Tibial artery (tissue), 4 donors: ENCODE results near the gene POLDIP3.
"Not testable (repeated sequence)": the region's sequence is repeated elsewhere in the genome, so short reads cannot be mapped to it uniquely, and the experiment has no call there.

ENCODE experiments used
- DNase-seq, 2 donors: peaks; one replicate each; pipeline ENCODE4 v3.0.0-alpha.2; 2019
- H3K27ac ChIP-seq, 2 donors: fragments of 200-600 bp; sonication (generic) in 1 of 2; 1 replicate in 1 of 2; 2 replicates in 1 of 2; pipeline ENCODE4 v1.5.1; 2018 to 2019; ENCODE audit warnings: mild to moderate bottlenecking in 1 of 2
- H3K27me3 ChIP-seq, 2 donors: fragments of 200-600 bp; sonication (generic) in 1 of 2; one replicate each; pipeline versions ENCODE4 v1.5.1 to v1.6.0; 2016 to 2019
- H3K36me3 ChIP-seq, 3 donors: fragments of 200-600 bp; sonication (generic) in 2 of 3; one replicate each; pipeline ENCODE4 v1.5.1; 2016 to 2019; ENCODE audit warnings: mild to moderate bottlenecking in 2 of 3
- H3K4me1 ChIP-seq, 4 donors: fragments of 200-600 bp; sonication (generic) in 2 of 4; 1 replicate in 3 of 4; 2 replicates in 1 of 4; pipeline ENCODE4 v1.5.1; 2016 to 2019
- H3K4me3 ChIP-seq, 2 donors: fragments of 200-600 bp; sonication (generic) in 1 of 2; 1 replicate in 1 of 2; 2 replicates in 1 of 2; pipeline ENCODE4 v1.5.1; 2018 to 2019; ENCODE audit warnings: mild to moderate bottlenecking in 2 of 2
- H3K9me3 ChIP-seq, 3 donors: fragments of 200-600 bp; sonication (generic) in 1 of 3; one replicate each; pipeline ENCODE4 v1.5.1; 2016 to 2019
- intact Hi-C: fragments of 100-400 bp; cut with DNase I; formaldehyde crosslinking; loops from one replicate; pipeline ENCODE4 v1.15.0; 2023; ENCODE audit warnings: low total_unique reads
- TF ChIP-seq, protein P1 (sequence below), 2 experiments: fragments of 200-600 bp in 1 of 2; fragments of 450-650 bp in 1 of 2; IDR thresholded peaks; one replicate each; pipeline ENCODE4 v1.5.1; 2017 to 2019; ENCODE audit warnings: antibody characterized with exemption in 2 of 2, mild to moderate bottlenecking in 1 of 2, moderate library complexity in 1 of 2

POLDIP3 gene

DNA sequence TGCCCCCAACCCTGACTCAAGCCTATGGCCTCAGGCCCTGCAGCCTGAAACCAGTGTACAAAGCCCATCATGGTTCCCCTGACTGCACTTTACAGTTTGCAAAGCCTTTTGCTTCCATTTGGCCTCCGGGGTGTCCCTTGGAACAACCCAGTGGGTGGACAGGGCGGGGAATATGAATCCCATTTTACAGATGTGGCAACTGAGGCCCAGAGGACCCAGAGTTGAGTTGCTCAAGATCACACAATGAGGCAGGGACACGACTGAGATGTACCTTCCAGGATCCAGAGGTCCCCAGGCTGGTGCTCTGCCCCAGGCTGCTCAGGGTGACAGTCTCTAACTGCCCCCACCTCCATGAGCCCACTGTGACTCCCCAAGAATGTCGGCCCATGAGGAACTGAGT is 5.4 kb upstream of the POLDIP3 start:
- DNase-seq: no peak
- Histone ChIP-seq H3K9me3 (no peaks in the 10 kb centered on the region), H3K27ac (peak overlapping the region; percentile 64 to 73), H3K27me3 (no peaks in the 10 kb centered on the region), H3K4me3 (no peak overlapping the region), H3K4me1 (peaks cover 7 to 71% (median 39%) of the 10 kb centered on the region in 4 donors), H3K36me3 (peaks cover 27 to 57% (median 41%) of the 10 kb centered on the region in 3 donors)
- intact Hi-C loops: no loop called here
- TF ChIP-seq, protein P1, sequence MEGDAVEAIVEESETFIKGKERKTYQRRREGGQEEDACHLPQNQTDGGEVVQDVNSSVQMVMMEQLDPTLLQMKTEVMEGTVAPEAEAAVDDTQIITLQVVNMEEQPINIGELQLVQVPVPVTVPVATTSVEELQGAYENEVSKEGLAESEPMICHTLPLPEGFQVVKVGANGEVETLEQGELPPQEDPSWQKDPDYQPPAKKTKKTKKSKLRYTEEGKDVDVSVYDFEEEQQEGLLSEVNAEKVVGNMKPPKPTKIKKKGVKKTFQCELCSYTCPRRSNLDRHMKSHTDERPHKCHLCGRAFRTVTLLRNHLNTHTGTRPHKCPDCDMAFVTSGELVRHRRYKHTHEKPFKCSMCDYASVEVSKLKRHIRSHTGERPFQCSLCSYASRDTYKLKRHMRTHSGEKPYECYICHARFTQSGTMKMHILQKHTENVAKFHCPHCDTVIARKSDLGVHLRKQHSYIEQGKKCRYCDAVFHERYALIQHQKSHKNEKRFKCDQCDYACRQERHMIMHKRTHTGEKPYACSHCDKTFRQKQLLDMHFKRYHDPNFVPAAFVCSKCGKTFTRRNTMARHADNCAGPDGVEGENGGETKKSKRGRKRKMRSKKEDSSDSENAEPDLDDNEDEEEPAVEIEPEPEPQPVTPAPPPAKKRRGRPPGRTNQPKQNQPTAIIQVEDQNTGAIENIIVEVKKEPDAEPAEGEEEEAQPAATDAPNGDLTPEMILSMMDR (IDR thresholded peaks at IDR 0.05): no peak

DNA sequence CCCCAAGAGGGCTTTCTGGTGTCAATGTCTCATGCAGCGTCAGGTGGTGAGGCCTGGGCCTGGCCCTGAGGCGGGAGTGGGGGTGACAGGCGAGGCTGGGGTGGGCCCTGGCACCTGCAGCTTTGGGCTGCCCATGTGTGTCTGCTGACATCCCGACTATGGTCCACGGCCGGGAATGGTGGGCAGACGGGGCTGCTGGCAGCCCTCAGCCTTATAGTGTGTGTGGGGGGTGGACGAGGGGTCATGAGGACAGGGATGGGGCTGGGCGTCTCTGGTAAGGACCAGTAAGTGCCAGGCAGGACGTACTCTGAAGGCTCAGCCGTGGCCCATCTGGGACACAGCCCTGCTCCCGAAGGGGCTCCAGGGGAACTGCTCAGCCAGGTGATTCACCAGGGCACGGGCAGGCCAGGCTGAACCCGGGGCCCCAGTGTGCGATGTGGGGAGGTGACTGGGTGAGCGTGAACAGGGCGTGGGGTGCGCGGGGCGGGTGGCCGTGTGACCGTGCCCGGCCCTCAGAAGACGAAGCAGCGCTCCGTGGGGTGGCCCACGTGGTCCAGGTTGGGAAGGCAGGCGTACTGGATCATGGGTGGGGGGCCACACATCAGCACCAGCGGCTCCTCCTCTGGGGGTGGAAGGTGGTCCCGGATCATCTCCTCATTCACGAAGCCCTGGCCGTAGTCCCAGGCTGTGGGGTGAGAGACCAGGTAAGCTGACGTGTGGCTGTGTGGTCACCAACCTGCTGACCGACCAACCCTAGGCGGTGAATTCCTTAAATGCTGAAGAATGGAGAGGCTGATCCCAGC is 4.8 kb upstream of the POLDIP3 start:
- intact Hi-C loops: no loop called here
- TF ChIP-seq, protein P1 (IDR thresholded peaks at IDR 0.05): no peak
- no peaks in the 10 kb centered on the region for H3K27me3 ChIP-seq
- DNase-seq: no peak
- H3K4me3 ChIP-seq: no peak overlapping the region
- H3K36me3 ChIP-seq: peaks cover 22 to 50% (median 35%) of the 10 kb centered on the region in 3 donors
- H3K4me1 ChIP-seq: peaks cover 7 to 66% (median 39%) of the 10 kb centered on the region in 4 donors
- peak overlapping the region; percentile 64 to 73 for H3K27ac ChIP-seq
- H3K9me3 ChIP-seq: no peaks in the 10 kb centered on the region

DNA sequence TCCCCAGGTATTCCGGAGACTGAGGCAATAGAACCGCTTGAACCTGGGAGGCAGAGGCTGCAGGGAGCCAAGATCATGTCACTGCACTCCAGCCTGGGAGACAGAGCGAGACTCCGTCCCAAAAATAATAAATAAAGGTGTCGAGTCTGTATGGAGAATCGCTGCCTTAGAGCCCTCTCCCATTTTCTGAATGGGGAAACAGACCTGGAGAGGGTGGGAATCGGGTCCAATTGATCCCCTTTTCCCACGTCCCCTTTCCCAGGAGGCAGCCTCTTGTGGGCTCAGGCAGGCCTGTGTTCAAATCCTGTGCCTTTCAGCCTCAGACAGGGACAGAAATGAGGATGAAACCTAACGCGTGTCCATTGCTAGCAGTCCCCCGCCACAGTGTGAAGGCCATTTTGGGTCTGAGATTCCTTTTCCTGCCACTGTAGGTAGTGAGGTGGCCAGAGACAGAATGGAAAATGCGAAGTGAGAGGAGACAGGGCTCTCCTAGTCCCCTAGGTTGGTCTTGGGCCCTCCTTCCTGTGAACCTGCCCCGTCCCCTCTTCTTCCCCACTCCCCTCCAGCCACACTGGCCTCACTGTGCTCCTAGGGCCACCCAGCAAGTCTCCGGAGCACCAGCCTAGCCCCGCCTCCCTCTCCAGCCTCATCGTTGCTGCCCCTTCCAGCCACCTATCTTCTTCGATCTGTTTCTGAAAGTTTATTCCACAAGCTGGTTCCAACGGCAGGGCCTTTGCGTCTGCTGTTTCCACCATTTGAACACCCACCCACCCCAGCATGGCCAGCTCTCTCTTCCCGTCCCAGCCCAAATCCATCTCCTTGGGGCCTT is 2.7 kb upstream of the POLDIP3 start:
- intact Hi-C loops: no loop called here
- no peak for DNase-seq
- Histone ChIP-seq H3K9me3 (no peaks in the 10 kb centered on the region), H3K4me3 (no peak overlapping the region), H3K4me1 (peaks cover 7 to 65% (median 50%) of the 10 kb centered on the region in 4 donors), H3K27me3 (no peaks in the 10 kb centered on the region), H3K27ac (peak overlapping the region; percentile 43 to 96), H3K36me3 (peaks cover 8 to 29% (median 15%) of the 10 kb centered on the region in 3 donors)
- TF ChIP-seq, protein P1 (IDR thresholded peaks at IDR 0.05): no peak

DNA sequence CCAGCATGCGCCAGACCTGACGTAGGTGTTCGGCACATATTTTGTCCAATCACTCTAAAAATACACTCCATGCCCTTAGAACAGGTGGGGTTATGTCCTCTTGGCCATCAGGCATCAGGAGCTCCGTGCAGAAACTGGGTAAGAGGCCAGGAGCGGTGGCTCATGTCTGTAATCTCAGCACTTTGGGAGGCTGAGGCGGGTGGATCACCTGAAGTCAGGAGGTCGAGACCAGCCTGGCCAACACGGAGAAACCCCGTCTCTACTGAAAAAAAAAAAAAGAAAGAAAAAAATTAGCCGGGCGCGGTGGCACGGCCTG is 1.1 kb upstream of the POLDIP3 start:
- DNase-seq: peak in 1 of 2 donors; percentile 79
- peak overlapping the region; percentile 74 to 94 for H3K4me3 ChIP-seq
- intact Hi-C loops: not testable (repeated sequence)

DNA sequence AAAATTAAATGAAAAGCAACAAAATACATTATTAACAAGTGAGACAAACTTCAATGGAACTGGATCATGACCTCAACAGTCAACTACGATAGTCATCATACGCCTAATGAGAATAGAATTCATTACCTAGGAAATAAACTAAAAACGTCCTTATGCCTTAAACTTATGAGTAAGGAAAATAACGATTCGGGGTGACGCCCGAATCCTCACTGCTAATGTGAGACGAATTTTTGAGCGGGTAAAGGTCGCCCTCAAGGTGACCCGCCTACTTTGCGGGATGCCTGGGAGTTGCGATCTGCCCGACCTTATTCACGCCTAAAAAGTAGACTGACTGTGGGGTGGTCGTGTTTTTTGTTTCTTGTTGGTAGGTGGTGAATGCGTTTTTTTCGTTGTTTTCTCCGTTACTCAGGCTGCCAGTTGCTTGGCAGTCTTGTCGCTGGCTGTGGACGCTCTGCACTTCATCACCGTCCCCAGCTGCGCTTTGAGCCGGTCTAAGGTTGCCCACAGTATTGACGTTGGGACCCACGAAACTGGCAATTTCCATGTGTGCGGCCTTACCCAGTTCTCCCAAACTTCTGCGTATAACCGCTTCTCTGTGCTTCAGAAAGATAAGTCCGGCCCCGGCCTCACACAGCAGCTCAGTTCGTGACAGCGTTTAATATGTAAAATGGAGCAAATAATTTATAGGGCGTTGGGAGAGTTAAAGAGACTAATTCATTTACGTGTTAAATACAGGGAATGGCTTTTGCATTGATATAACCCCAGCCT is 593 bp upstream of the POLDIP3 start:
- TF ChIP-seq, protein P1 (IDR thresholded peaks at IDR 0.05): peak in 1 of 2 experiments; percentile 5
- H3K4me3 ChIP-seq: peak overlapping the region; percentile 74 to 94
- peak overlapping the region; percentile 96 to 98 for H3K27ac ChIP-seq
- DNase-seq: peak; percentile 83 to 90
- peaks cover 13 to 23% (median 13%) of the 10 kb centered on the region in 3 donors for H3K36me3 ChIP-seq
- intact Hi-C loops: no loop called here
- H3K4me1 ChIP-seq: peaks cover 0 to 65% (median 45%) of the 10 kb centered on the region in 4 donors
- no peaks in the 10 kb centered on the region for H3K27me3 ChIP-seq
- H3K9me3 ChIP-seq: no peaks in the 10 kb centered on the region

More for the DNA sequence above, 1.1 kb upstream of the POLDIP3 start:
- H3K36me3 ChIP-seq: peaks cover 13 to 26% (median 13%) of the 10 kb centered on the region in 3 donors
- peak overlapping the region; percentile 96 to 98 for H3K27ac ChIP-seq
- H3K4me1 ChIP-seq: peaks cover 0 to 65% (median 46%) of the 10 kb centered on the region in 4 donors
- H3K9me3 ChIP-seq, H3K27me3 ChIP-seq: not testable (repeated sequence)
